Activated naive CD4-positive, alpha-beta T cell treated with anti-CD3 and anti-CD28 coated beads for 36 hours (primary cell): ENCODE measurements around the gene COL28A1. TPM values are rescaled to one million over a fixed set of nuclear protein-coding genes. Genes with fewer than 3 reads are reported as not detected.
"Not testable (repeated sequence)": the region's sequence is repeated elsewhere in the genome, so short reads cannot be mapped to it uniquely, and the experiment has no call there.

Experiments used
- CTCF ChIA-PET: fragments of 350-600 bp; sonication (Branson Sonifier 250); formaldehyde crosslinking; loops from one replicate; lab custom pipeline; 2021; ENCODE audit warnings: antibody characterized with exemption; lab: Charles Lee
- DNase-seq: peaks from one replicate; pipeline ENCODE4 v3.0.0-alpha.2; 2020
- H3K27ac Mint-ChIP-seq: one replicate; pipeline ENCODE4 v1.8.0; 2021; ENCODE audit warnings: mild to moderate bottlenecking, mixed read lengths
- H3K27me3 Mint-ChIP-seq: one replicate; pipeline ENCODE4 v1.8.0; 2021; ENCODE audit warnings: low read depth, mixed read lengths
- H3K36me3 Mint-ChIP-seq: one replicate; pipeline ENCODE4 v1.8.0; 2021; ENCODE audit warnings: low read depth, mixed read lengths
- H3K4me1 Mint-ChIP-seq: one replicate; pipeline ENCODE4 v1.8.0; 2021; ENCODE audit warnings: low read depth, mixed read lengths
- H3K4me3 Mint-ChIP-seq: one replicate; pipeline ENCODE4 v1.8.0; 2021; ENCODE audit warnings: mild to moderate bottlenecking, moderate library complexity, mixed read lengths
- H3K9me3 Mint-ChIP-seq: one replicate; pipeline ENCODE4 v1.8.0; 2021; ENCODE audit warnings: mixed read lengths
- intact Hi-C: fragments of 100-400 bp; cut with micrococcal nuclease; formaldehyde crosslinking; loops from one replicate; pipeline ENCODE4 v1.15.1; 2023
- total RNA-seq, 2 experiments: library from RNA; stranded (reverse); gene quantifications; one replicate each; pipeline ENCODE4 v1.2.3, GENCODE V29; 2021

Gene COL28A1
- total RNA-seq, 2 experiments from 2014 or later = not detected

DNA sequence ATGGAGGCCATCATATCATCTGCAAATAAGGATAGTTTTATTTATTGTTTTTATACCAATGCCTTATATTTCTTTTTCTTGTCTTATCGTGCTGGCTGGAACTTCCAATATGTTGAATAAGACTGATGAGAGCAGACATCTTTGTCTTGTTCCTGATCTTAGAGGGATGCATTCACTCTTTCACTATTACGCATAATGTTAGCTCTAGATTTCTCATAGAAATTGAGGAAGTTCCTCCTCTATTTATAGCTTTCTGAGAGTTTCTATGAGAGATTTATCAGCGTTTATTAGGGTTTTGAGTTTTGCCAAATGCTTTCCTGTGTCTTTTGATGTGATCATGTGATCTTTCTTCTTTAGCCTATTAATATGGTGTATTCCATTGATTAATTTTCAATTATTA, 49.3 kb downstream of the COL28A1 start:
- Mint-ChIP-seq H3K4me1 (no peaks in the 10 kb centered on the region), H3K9me3 (peaks cover 12% of the 10 kb centered on the region), H3K27me3 (no peaks in the 10 kb centered on the region), H3K36me3 (no peaks in the 10 kb centered on the region), H3K27ac (no peak overlapping the region), H3K4me3 (no peak overlapping the region)
- no peak for DNase-seq
- CTCF ChIA-PET = no interaction called here
- intact Hi-C loops = no loop called here

DNA sequence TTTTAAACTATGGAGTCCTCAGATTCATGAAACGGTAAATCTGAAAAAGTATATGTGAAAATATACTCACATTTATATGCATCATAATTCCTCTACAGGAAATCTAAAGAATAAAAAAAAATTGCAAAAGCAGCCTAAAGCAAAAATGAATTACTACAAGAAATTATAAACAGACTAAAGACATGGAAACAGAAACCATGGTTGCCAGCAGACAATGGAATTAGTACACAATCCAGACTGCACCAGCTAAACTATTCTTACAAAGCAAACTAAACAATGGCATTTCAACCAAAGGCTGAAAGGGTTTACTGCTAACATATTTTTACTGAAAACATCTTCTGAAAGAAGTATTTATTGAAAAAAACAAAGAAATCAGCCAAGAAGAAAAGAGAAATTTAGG, 51.6 kb downstream of the COL28A1 start:
- H3K4me3 Mint-ChIP-seq = no peak overlapping the region
- CTCF ChIA-PET = no interaction called here
- DNase-seq = no peak
- no peaks in the 10 kb centered on the region for H3K4me1 Mint-ChIP-seq
- no peaks in the 10 kb centered on the region for H3K27me3 Mint-ChIP-seq
- H3K36me3 Mint-ChIP-seq = no peaks in the 10 kb centered on the region
- H3K9me3 Mint-ChIP-seq = peaks cover 12% of the 10 kb centered on the region
- H3K27ac Mint-ChIP-seq = no peak overlapping the region
- intact Hi-C loops = no loop called here

DNA sequence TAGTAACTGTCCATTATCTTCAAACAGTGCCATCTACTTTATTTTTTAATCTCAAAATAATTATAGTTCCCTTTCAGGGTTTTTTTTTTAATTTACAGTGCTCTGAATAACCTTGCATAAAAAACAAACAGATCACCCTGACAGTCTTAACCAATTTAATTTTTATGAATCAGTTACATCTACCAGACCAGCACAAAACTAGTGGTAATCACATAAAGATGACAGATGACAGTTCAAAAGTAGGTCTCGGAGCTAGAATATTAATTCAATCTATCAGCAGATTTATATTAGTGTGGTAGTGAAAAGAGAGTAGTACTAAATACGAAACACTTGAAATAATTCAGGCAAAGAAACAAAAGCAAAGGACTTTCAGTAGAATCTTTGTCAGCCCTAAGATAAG, 53.9 kb downstream of the COL28A1 start:
- intact Hi-C loops = no loop called here
- peaks cover 7% of the 10 kb centered on the region for H3K9me3 Mint-ChIP-seq
- H3K4me1 Mint-ChIP-seq = no peaks in the 10 kb centered on the region
- DNase-seq = no peak
- no peak overlapping the region for H3K27ac Mint-ChIP-seq
- no peaks in the 10 kb centered on the region for H3K27me3 Mint-ChIP-seq
- H3K36me3 Mint-ChIP-seq = no peaks in the 10 kb centered on the region
- no peak overlapping the region for H3K4me3 Mint-ChIP-seq
- CTCF ChIA-PET = no interaction called here

DNA sequence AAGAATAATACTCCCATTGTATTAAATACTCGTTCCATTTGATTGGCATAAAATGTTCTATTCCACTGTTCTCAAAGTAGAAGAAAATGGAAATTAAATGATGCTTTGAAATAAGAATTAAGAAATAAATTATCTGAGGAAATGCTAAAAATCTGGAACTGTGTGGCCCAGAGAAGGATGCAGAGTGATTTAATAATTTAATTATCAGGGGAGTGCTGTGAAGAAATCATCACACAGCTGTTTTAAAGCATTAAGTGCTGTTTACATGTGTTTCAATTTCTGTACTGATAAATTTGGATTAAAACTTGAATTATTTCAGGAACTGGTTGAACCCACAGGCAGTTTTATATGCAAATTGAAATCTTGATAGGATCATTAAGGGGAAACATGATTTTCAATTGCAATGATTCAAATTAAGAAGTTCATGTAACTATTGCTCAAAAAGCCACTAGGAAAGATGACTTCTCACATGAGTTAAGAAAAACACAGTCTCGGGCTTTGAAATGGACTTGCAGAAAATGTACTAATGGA, 56.3 kb downstream of the COL28A1 start:
- intact Hi-C loops = no loop called here
- peaks cover 7% of the 10 kb centered on the region for H3K9me3 Mint-ChIP-seq
- CTCF ChIA-PET = no interaction called here
- DNase-seq = no peak
- no peak overlapping the region for H3K4me3 Mint-ChIP-seq
- H3K4me1 Mint-ChIP-seq = no peaks in the 10 kb centered on the region
- no peak overlapping the region for H3K27ac Mint-ChIP-seq
- no peaks in the 10 kb centered on the region for H3K36me3 Mint-ChIP-seq
- H3K27me3 Mint-ChIP-seq = no peaks in the 10 kb centered on the region

DNA sequence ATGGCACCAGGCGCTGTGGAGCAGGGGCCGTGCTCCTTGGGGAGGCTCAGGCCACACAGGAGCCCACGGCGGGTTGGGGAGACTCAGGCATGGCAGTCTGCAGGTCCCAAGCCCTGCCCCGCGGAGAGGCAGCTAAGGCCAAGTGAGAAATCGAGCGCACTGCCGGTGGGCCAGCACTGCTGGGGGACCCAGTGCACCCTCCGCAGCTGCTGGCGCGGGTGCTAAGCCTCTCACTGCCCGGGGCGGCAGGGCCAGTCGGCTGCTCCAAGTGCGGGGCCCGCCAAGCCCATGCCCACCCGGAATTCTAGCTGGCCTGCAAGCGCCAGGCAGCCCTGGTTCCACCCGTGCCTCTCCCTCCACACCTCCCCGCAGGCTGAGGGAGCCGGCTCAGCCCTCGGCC, 57.1 kb downstream of the COL28A1 start:
- H3K27ac Mint-ChIP-seq = no peak overlapping the region
- no peak overlapping the region for H3K4me3 Mint-ChIP-seq
- peaks cover 7% of the 10 kb centered on the region for H3K9me3 Mint-ChIP-seq
- no peaks in the 10 kb centered on the region for H3K4me1 Mint-ChIP-seq
- intact Hi-C loops = no loop called here
- H3K27me3 Mint-ChIP-seq = no peaks in the 10 kb centered on the region
- H3K36me3 Mint-ChIP-seq = no peaks in the 10 kb centered on the region
- no peak for DNase-seq
- CTCF ChIA-PET = no interaction called here

DNA sequence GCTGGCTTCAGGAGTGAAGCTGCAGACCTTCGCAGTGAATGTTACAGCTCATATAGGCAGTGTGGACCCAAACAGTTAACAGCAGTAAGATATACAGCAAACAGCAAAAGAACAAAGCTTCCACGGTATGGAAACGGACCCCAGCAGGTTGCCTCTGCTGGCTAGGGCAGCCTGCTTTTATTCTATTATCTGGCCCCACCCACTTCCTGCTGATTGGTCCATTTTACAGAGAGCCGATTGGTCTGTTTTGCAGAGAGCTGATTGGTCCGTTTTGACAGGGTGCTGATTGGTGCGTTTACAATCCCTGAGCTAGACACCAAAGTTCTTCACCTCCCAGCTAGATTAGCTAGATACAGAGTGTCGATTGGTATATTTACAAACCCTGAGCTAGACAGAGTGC, 58.0 kb downstream of the COL28A1 start:
- H3K27me3 Mint-ChIP-seq, H3K4me1 Mint-ChIP-seq, intact Hi-C loops, H3K36me3 Mint-ChIP-seq, H3K4me3 Mint-ChIP-seq, H3K9me3 Mint-ChIP-seq, CTCF ChIA-PET, H3K27ac Mint-ChIP-seq, DNase-seq: not testable (repeated sequence)

DNA sequence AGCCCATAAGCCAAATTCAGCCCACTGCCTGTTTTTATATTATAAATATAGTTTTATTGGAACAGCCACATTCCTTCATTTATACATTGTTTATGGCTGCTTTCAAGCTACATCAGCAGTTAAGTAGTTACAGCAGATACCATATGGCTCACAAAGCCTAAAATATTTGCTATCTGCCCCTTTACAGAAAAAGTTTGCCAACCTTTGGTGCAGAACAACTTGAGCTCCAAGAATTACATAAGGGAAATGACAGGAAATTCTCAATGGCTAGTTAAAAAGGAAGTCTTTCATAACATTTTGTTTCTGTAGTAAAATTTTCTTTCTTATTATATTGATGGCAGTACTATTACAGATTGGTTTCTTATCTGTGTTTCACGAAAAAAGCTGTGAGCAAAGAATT, 59.3 kb downstream of the COL28A1 start:
- Mint-ChIP-seq H3K27ac (no peak overlapping the region), H3K27me3 (no peaks in the 10 kb centered on the region), H3K9me3 (peaks cover 3% of the 10 kb centered on the region), H3K4me3 (no peak overlapping the region), H3K36me3 (no peaks in the 10 kb centered on the region), H3K4me1 (no peaks in the 10 kb centered on the region)
- CTCF ChIA-PET = no interaction called here
- intact Hi-C loops = no loop called here
- DNase-seq = no peak

DNA sequence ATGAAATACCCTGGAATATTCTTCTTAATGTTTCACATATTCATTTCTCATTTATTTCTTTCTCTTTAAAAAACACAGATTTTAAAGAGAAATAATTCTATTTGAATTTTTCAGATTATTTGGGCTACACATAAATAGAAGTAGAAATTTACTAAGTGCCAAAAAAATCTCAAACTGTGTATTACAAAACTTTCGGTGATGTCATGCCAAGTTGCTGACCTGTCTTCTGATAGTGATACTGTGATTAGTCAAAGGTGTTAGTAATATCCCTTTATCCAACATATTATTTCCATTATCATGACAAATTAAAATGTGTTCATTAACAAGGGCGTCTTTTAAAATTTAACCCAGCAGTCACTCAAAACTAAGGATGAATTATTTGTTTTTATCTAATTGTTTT, 60.1 kb downstream of the COL28A1 start:
- Mint-ChIP-seq H3K4me1 (no peaks in the 10 kb centered on the region), H3K4me3 (no peak overlapping the region), H3K36me3 (no peaks in the 10 kb centered on the region), H3K27me3 (no peaks in the 10 kb centered on the region), H3K27ac (no peak overlapping the region), H3K9me3 (peaks cover 3% of the 10 kb centered on the region)
- CTCF ChIA-PET = no interaction called here
- no peak for DNase-seq
- intact Hi-C loops = no loop called here

DNA sequence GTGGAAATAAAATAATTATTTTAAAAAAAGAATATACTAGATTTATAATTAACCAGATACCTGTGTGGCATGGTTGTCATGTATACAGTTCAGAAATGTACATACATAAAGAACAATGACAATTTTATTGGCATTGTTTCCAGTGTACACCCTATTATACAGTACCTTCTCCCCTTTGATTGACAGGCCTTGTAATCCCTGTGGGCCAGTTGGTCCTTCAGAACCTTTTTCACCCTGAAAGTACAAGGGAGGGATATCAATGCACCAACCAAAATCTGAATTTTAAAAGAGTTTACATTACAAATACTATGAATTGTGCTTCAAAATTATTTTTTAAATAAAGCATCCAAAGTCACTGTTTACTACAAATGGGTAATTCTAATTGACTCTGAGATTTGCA, 61.2 kb downstream of the COL28A1 start:
- intact Hi-C loops = no loop called here
- Mint-ChIP-seq H3K27ac (no peak overlapping the region), H3K9me3 (peaks cover 3% of the 10 kb centered on the region), H3K4me3 (no peak overlapping the region), H3K4me1 (no peaks in the 10 kb centered on the region), H3K27me3 (no peaks in the 10 kb centered on the region), H3K36me3 (no peaks in the 10 kb centered on the region)
- CTCF ChIA-PET = interaction anchor here (1.1 kb wide), 1 partner anchor 370 kb away, joined by 4 read pairs; no protein-coding TSS in a partner anchor
- DNase-seq = no peak

DNA sequence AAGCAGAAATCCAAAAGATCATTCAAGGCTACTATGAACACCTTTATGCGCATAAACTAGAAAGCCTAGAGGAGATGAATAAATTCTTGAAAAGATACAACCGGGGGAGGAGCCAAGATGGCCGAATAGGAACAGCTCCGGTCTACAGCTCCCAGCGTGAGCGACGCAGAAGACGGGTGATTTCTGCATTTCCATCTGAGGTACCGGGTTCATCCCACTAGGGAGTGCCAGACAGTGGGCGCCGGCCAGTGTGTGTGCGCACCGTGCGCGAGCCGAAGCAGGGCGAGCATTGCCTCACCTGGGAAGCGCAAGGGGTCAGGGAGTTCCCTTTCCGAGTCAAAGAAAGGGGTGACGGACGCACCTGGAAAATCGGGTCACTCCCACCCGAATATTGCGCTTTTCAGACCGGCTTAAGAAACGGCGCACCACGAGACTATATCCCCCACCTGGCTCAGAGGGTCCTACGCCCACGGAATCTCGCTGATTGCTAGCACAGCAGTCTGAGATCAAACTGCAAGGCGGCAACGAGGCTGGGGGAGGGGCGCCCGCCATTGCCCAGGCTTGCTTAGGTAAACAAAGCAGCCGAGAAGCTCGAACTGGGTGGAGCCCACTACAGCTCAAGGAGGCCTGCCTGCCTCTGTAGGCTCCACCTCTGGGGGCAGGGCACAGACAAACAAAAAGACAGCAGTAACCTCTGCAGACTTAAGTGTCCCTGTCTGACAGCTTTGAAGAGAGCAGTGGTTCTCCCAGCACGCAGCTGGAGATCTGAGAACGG, 70.5 kb downstream of the COL28A1 start:
- CTCF ChIA-PET, H3K36me3 Mint-ChIP-seq, H3K27me3 Mint-ChIP-seq, H3K9me3 Mint-ChIP-seq, DNase-seq, H3K27ac Mint-ChIP-seq, H3K4me3 Mint-ChIP-seq, intact Hi-C loops, H3K4me1 Mint-ChIP-seq: not testable (repeated sequence)

DNA sequence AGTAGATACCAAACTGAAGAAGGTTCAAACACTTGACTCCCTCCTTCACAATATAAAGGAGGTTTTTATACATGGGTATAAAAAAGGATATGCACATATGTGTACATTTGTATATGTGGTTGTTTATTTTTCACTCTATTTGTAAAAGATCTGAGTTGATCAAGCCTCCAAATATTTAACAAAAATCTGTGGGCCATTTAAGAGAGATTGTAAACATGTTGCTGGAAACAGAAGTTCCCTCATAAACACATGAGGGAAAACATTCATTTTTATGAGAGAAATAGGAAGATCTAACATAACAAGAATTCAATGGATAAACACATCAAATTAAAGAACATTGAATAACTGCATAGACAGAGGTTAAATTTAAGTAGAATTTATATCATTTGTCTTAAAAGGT, 81.7 kb downstream of the COL28A1 start:
- intact Hi-C loops = no loop called here
- H3K27ac Mint-ChIP-seq = no peak overlapping the region
- H3K9me3 Mint-ChIP-seq = peaks cover 8% of the 10 kb centered on the region
- no peak for DNase-seq
- no peaks in the 10 kb centered on the region for H3K27me3 Mint-ChIP-seq
- no peaks in the 10 kb centered on the region for H3K4me1 Mint-ChIP-seq
- CTCF ChIA-PET = no interaction called here
- H3K36me3 Mint-ChIP-seq = no peaks in the 10 kb centered on the region
- no peak overlapping the region for H3K4me3 Mint-ChIP-seq

DNA sequence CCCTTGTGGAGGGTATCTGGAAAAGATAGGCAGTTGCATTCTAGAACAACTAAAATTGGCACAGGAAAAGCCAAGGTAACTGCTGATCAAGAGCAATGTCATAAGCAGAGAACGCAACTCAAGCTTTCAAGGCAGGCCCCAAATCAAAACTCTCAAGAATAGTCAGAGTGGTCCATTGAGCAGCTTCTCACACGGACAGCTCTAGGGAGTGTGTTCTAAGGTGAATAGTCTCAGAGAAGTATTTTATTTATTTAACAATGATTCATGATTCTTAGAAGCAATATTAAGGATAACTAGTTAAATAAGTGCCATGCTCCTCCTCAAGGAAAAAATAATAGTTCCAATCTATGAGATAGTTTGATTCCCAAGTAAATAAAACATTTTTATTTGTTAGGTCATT, 83.0 kb downstream of the COL28A1 start:
- Mint-ChIP-seq H3K27ac (no peak overlapping the region), H3K4me3 (no peak overlapping the region), H3K9me3 (peaks cover 16% of the 10 kb centered on the region), H3K27me3 (no peaks in the 10 kb centered on the region), H3K4me1 (no peaks in the 10 kb centered on the region), H3K36me3 (no peaks in the 10 kb centered on the region)
- intact Hi-C loops = no loop called here
- DNase-seq = no peak
- CTCF ChIA-PET = no interaction called here

DNA sequence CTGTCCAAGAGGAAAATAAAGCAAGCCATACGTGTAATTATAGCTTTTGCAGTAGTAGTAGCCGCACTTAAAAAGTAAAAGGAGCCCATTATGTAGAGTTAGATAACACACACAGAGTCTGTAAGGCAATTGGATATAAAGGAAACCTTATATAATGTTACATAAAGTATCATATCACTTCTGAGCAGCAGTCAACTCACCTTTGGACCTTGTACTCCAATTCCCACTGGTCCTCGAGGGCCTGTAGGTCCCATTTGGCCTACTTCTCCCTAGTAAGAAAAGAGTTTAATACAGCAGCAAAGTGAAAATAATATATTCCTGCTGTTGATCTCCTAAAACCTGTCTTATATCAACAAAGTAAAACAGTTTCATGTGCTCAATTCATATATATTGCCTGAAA, 83.6 kb downstream of the COL28A1 start:
- intact Hi-C loops = no loop called here
- no peak overlapping the region for H3K4me3 Mint-ChIP-seq
- no peak for DNase-seq
- no peaks in the 10 kb centered on the region for H3K36me3 Mint-ChIP-seq
- H3K9me3 Mint-ChIP-seq = peaks cover 17% of the 10 kb centered on the region
- CTCF ChIA-PET = no interaction called here
- H3K27me3 Mint-ChIP-seq = no peaks in the 10 kb centered on the region
- H3K4me1 Mint-ChIP-seq = no peaks in the 10 kb centered on the region
- no peak overlapping the region for H3K27ac Mint-ChIP-seq
